ENCODE data around the gene EEFSEC.

Gene EEFSEC

DNA sequence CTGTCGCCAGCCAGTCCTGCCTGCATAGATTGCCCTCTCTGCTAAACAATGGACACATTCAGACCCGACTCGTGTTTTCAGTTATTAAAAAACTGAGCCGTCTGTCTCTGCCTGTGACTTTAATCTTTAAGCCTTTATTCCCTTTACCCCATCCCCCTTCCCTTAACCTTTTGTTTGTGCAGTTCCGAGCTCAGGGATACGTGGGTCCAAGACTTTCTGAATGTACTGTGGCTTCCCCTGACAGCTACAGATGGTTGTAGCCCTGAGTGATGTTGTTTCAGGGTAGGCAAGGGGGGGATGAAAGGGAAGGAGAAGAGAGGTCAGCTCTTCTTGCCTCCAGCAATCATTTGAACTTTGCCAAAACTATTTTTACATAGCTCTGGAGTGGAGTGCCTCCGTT lies 44.6 kb downstream of the EEFSEC start:
- H3K4me1 ChIP-seq (ENCODE audit: control insufficient read depth, insufficient read depth, low read length, unreplicated experiment), result no peaks in the 10 kb centered on the region

DNA sequence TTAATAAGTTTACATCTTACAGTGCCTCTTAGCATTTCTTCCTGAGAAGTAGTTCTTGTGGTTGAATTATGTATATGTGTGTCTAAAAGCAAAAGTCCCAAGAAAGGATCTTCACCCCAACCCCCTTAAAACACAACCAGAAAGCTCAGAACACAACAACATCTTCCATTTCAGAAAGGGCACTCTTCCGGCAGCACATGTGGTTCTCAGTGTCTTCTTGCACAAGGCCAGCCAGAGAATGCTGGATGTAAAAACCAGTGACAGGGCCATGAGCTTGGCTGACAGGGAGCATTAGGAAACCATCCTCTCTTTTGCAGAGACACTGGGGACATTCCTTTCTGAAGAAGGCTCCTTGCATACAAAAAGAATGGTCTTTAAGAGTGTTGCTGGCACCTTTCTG lies 45.0 kb downstream of the EEFSEC start:
- Histone ChIP-seq H3K4me3 (ENCODE audit: low read depth, low read length) (no peak overlapping the region), H3K27me3 (ENCODE audit: insufficient read depth, low read length) (no peaks in the 10 kb centered on the region), H2AFZ (ENCODE audit: low read length, unreplicated experiment) (no peak overlapping the region), H3K27ac (ENCODE audit: low read depth, low read length) (no peak overlapping the region), H3K4me1 (ENCODE audit: control insufficient read depth, insufficient read depth, low read length, unreplicated experiment) (no peaks in the 10 kb centered on the region), H3K36me3 (ENCODE audit: insufficient read depth, low read length) (no peaks in the 10 kb centered on the region), H3K79me2 (ENCODE audit: control insufficient read depth, insufficient read depth, low read length, unreplicated experiment) (peaks cover 3% of the 10 kb centered on the region)

More for the DNA sequence above, 44.6 kb downstream of the EEFSEC start:
- H2AFZ ChIP-seq (ENCODE audit: low read length, unreplicated experiment), result no peak overlapping the region
- H3K27ac ChIP-seq (ENCODE audit: low read depth, low read length), result no peak overlapping the region
- peaks cover 3% of the 10 kb centered on the region for H3K79me2 ChIP-seq (ENCODE audit: control insufficient read depth, insufficient read depth, low read length, unreplicated experiment)
- no peak overlapping the region for H3K4me3 ChIP-seq (ENCODE audit: low read depth, low read length)
- no peaks in the 10 kb centered on the region for H3K36me3 ChIP-seq (ENCODE audit: insufficient read depth, low read length)
- H3K27me3 ChIP-seq (ENCODE audit: insufficient read depth, low read length), result no peaks in the 10 kb centered on the region

DNA sequence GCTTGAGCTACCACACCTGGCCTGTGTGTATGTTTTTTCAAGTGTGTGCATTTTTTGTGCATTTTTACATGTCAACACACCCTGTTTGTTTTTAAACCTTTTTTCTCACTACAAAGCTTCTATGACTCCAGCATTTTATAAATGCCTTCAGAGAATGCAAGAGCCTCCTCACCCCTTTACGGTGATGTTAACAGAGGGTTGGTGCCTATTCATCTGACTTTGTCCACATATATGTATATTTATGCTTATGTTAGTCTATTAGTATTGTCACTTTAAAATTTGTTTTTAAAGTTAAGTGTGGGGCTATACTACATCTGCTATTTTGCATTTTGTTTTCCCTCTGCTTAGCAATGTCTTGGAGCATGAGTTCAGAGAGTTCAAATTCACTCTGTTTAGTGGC lies 45.8 kb downstream of the EEFSEC start:
- Histone ChIP-seq H3K4me1 (ENCODE audit: control insufficient read depth, insufficient read depth, low read length, unreplicated experiment) (no peaks in the 10 kb centered on the region), H3K79me2 (ENCODE audit: control insufficient read depth, insufficient read depth, low read length, unreplicated experiment) (peaks cover 3% of the 10 kb centered on the region), H2AFZ (ENCODE audit: low read length, unreplicated experiment) (no peak overlapping the region), H3K4me3 (ENCODE audit: low read depth, low read length) (no peak overlapping the region), H3K36me3 (ENCODE audit: insufficient read depth, low read length) (no peaks in the 10 kb centered on the region), H3K27me3 (ENCODE audit: insufficient read depth, low read length) (no peaks in the 10 kb centered on the region), H3K27ac (ENCODE audit: low read depth, low read length) (no peak overlapping the region)

- H3K36me3 ChIP-seq (ENCODE audit: insufficient read depth, low read length), result no peaks in the 10 kb centered on the region
- H3K4me3 ChIP-seq (ENCODE audit: low read depth, low read length), result no peak overlapping the region
- peaks cover 3% of the 10 kb centered on the region for H3K79me2 ChIP-seq (ENCODE audit: control insufficient read depth, insufficient read depth, low read length, unreplicated experiment)
- no peak overlapping the region for H3K27ac ChIP-seq (ENCODE audit: low read depth, low read length)
- H3K4me1 ChIP-seq (ENCODE audit: control insufficient read depth, insufficient read depth, low read length, unreplicated experiment), result no peaks in the 10 kb centered on the region
- no peak overlapping the region for H2AFZ ChIP-seq (ENCODE audit: low read length, unreplicated experiment)
- no peaks in the 10 kb centered on the region for H3K27me3 ChIP-seq (ENCODE audit: insufficient read depth, low read length)
Measured at GRCh38 chr3:128201158-128201755, 48.0 kb downstream of the EEFSEC start.

DNA sequence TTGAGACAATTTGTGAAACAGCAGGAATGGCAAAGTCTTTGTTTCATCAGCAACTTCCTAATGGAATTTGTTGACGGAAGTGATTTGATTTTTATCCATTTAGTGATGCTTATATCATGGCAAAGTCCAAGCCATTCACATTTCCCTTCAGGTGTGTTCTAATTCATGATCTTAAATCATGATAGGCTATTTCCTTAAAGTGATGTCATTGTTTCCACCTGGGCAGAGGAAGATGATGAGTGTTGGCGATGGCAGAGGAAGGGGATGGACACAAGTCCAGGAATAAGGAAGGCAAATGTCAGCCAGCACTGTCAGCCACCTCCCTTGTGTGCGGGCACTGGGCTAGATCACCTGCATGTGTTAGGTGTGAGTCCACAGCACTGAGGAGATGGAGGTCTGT lies 49.9 kb downstream of the EEFSEC start:
- H3K79me2 ChIP-seq (ENCODE audit: control insufficient read depth, insufficient read depth, low read length, unreplicated experiment), result peaks cover 6% of the 10 kb centered on the region
- no peak overlapping the region for H3K27ac ChIP-seq (ENCODE audit: low read depth, low read length)
- no peak overlapping the region for H3K4me3 ChIP-seq (ENCODE audit: low read depth, low read length)
- no peak overlapping the region for H2AFZ ChIP-seq (ENCODE audit: low read length, unreplicated experiment)
- no peaks in the 10 kb centered on the region for H3K27me3 ChIP-seq (ENCODE audit: insufficient read depth, low read length)
- no peaks in the 10 kb centered on the region for H3K4me1 ChIP-seq (ENCODE audit: control insufficient read depth, insufficient read depth, low read length, unreplicated experiment)
- no peaks in the 10 kb centered on the region for H3K36me3 ChIP-seq (ENCODE audit: insufficient read depth, low read length)

GRCh38 chr3:128205558-128206145 lies 52.4 kb downstream of the EEFSEC start:
- Histone ChIP-seq H3K4me3 (ENCODE audit: low read depth, low read length) (no peak overlapping the region), H2AFZ (ENCODE audit: low read length, unreplicated experiment) (no peak overlapping the region), H3K27me3 (ENCODE audit: insufficient read depth, low read length) (no peaks in the 10 kb centered on the region), H3K36me3 (ENCODE audit: insufficient read depth, low read length) (no peaks in the 10 kb centered on the region), H3K4me1 (ENCODE audit: control insufficient read depth, insufficient read depth, low read length, unreplicated experiment) (no peaks in the 10 kb centered on the region), H3K79me2 (ENCODE audit: control insufficient read depth, insufficient read depth, low read length, unreplicated experiment) (peaks cover 7% of the 10 kb centered on the region), H3K27ac (ENCODE audit: low read depth, low read length) (no peak overlapping the region)

- H3K27me3 ChIP-seq (ENCODE audit: insufficient read depth, low read length), result no peaks in the 10 kb centered on the region
- no peaks in the 10 kb centered on the region for H3K36me3 ChIP-seq (ENCODE audit: insufficient read depth, low read length)
- no peak overlapping the region for H3K4me3 ChIP-seq (ENCODE audit: low read depth, low read length)
- peaks cover 6% of the 10 kb centered on the region for H3K79me2 ChIP-seq (ENCODE audit: control insufficient read depth, insufficient read depth, low read length, unreplicated experiment)
- H3K27ac ChIP-seq (ENCODE audit: low read depth, low read length), result no peak overlapping the region
- no peak overlapping the region for H2AFZ ChIP-seq (ENCODE audit: low read length, unreplicated experiment)
- no peaks in the 10 kb centered on the region for H3K4me1 ChIP-seq (ENCODE audit: control insufficient read depth, insufficient read depth, low read length, unreplicated experiment)
Measured at GRCh38 chr3:128207951-128208350, 54.7 kb downstream of the EEFSEC start.

DNA sequence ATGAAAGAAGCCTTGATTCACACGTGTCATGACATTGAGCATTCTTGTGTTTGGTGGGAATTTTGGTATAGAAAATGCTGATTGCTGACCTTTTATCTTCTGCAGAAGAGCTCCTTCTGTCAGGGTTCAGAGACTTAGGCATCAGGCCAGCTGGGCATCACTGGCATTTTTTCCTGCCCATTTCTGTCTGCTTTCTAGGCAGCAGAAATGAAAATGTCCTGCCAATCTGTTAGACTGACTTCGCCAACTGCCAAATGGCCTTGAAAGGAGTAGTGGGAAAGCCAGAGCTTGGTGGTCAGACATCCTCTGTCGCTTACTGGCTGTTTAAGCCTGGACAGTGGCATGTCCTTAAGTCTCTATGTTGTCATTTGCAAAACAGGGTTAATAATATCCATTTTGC lies 57.4 kb downstream of the EEFSEC start:
- Histone ChIP-seq H3K36me3 (ENCODE audit: insufficient read depth, low read length) (no peaks in the 10 kb centered on the region), H3K4me3 (ENCODE audit: low read depth, low read length) (no peak overlapping the region), H3K27me3 (ENCODE audit: insufficient read depth, low read length) (no peaks in the 10 kb centered on the region), H3K79me2 (ENCODE audit: control insufficient read depth, insufficient read depth, low read length, unreplicated experiment) (peaks cover 6% of the 10 kb centered on the region), H2AFZ (ENCODE audit: low read length, unreplicated experiment) (no peak overlapping the region), H3K27ac (ENCODE audit: low read depth, low read length) (no peak overlapping the region), H3K4me1 (ENCODE audit: control insufficient read depth, insufficient read depth, low read length, unreplicated experiment) (no peaks in the 10 kb centered on the region)

DNA sequence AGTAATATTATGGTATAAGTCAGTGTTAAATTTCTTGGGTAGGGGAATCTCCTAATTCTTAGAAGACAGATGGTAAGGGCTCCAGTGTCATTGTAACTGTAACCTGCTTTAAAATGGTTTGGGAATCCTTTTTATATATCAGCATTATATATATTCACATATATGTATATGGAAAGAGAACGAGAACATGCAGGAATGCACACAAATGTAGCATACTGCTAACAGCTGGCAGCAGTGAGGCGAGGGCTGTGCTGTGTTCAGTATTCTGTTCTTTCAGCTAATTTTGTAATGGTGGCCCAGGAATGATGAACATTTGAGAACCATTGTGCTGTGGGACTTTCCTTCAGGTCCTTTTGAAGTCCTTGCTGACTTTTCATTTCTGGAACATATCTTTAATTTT lies 60.8 kb downstream of the EEFSEC start:
- H3K27ac ChIP-seq (ENCODE audit: low read depth, low read length), result no peak overlapping the region
- H3K4me1 ChIP-seq (ENCODE audit: control insufficient read depth, insufficient read depth, low read length, unreplicated experiment), result peaks cover 9% of the 10 kb centered on the region
- H3K4me3 ChIP-seq (ENCODE audit: low read depth, low read length), result no peak overlapping the region
- no peaks in the 10 kb centered on the region for H3K79me2 ChIP-seq (ENCODE audit: control insufficient read depth, insufficient read depth, low read length, unreplicated experiment)
- H3K27me3 ChIP-seq (ENCODE audit: insufficient read depth, low read length), result no peaks in the 10 kb centered on the region
- H2AFZ ChIP-seq (ENCODE audit: low read length, unreplicated experiment), result no peak overlapping the region
- H3K36me3 ChIP-seq (ENCODE audit: insufficient read depth, low read length), result no peaks in the 10 kb centered on the region

GRCh38 chr3:128215290-128215689 lies 62.0 kb downstream of the EEFSEC start:
- H3K36me3 ChIP-seq (ENCODE audit: insufficient read depth, low read length), result no peaks in the 10 kb centered on the region
- no peak overlapping the region for H3K4me3 ChIP-seq (ENCODE audit: low read depth, low read length)

GRCh38 chr3:128215800-128216495 lies 62.7 kb downstream of the EEFSEC start:
- Histone ChIP-seq H3K4me3 (ENCODE audit: low read depth, low read length) (no peak overlapping the region), H3K27ac (ENCODE audit: low read depth, low read length) (no peak overlapping the region), H3K27me3 (ENCODE audit: insufficient read depth, low read length) (no peaks in the 10 kb centered on the region)

More at GRCh38 chr3:128215290-128215689, 62.0 kb downstream of the EEFSEC start:
- H3K4me1 ChIP-seq (ENCODE audit: control insufficient read depth, insufficient read depth, low read length, unreplicated experiment), result peaks cover 9% of the 10 kb centered on the region
- H3K27ac ChIP-seq (ENCODE audit: low read depth, low read length), result no peak overlapping the region
- H3K79me2 ChIP-seq (ENCODE audit: control insufficient read depth, insufficient read depth, low read length, unreplicated experiment), result no peaks in the 10 kb centered on the region
- H2AFZ ChIP-seq (ENCODE audit: low read length, unreplicated experiment), result no peak overlapping the region
- no peaks in the 10 kb centered on the region for H3K27me3 ChIP-seq (ENCODE audit: insufficient read depth, low read length)

More at GRCh38 chr3:128215800-128216495, 62.7 kb downstream of the EEFSEC start:
- Histone ChIP-seq H3K4me1 (ENCODE audit: control insufficient read depth, insufficient read depth, low read length, unreplicated experiment) (peaks cover 9% of the 10 kb centered on the region), H3K36me3 (ENCODE audit: insufficient read depth, low read length) (peaks cover 2% of the 10 kb centered on the region; the same call in 1 of the 2 replicates), H3K79me2 (ENCODE audit: control insufficient read depth, insufficient read depth, low read length, unreplicated experiment) (no peaks in the 10 kb centered on the region), H2AFZ (ENCODE audit: low read length, unreplicated experiment) (no peak overlapping the region)

All from ACC112 (cell line).